Erythroblast (primary cell): ENCODE data around the gene VAV2.

Experiments used
- GATA1 ChIP-seq: IDR thresholded peaks from 2 replicates; pipeline ENCODE4 v1.6.1; 2011; ENCODE audit warnings: low read depth, mild to moderate bottlenecking, control low read depth, low read length, moderate library complexity
- POLR2A ChIP-seq: IDR thresholded peaks from 2 replicates; pipeline ENCODE4 v1.6.1; 2011; ENCODE audit warnings: mild to moderate bottlenecking, low read length

- TF ChIP-seq POLR2A = no peak
- no peak for TF ChIP-seq GATA1
These were observed 35.4 kb upstream of the VAV2 start for GRCh38 chr9:134027561-134027960.
